SU-DHL-6 (cell line): ENCODE measurements around the gene GRID2.

ENCODE experiments used
- H2AFZ ChIP-seq: fragments of 200-600 bp; sonication (generic); 2 replicates; pipeline ENCODE4 v1.6.1; 2014; ENCODE audit warnings: low read depth, mild to moderate bottlenecking, moderate library complexity, mixed read lengths, antibody characterized with exemption, low read length; ENCODE audit not compliant: severe bottlenecking
- H3F3A ChIP-seq: fragments of 200-600 bp; shearing (Covaris generic); 2 replicates; pipeline ENCODE4 v1.6.0; 2016; ENCODE audit warnings: antibody characterized with exemption, mild to moderate bottlenecking; ENCODE audit not compliant: insufficient read depth
- H3K27ac ChIP-seq: fragments of 200-600 bp; sonication (generic); 2 replicates; pipeline ENCODE4 v1.5.1; 2016; ENCODE audit warnings: low read depth, mild to moderate bottlenecking, low read length, moderate library complexity, mixed read lengths
- H3K27me3 ChIP-seq: fragments of 200-600 bp; sonication (generic), shearing (Covaris generic); 2 replicates; pipeline ENCODE4 v1.6.0; 2014; ENCODE audit warnings: mild to moderate bottlenecking, low read length
- H3K36me3 ChIP-seq: fragments of 200-600 bp; sonication (generic); 2 replicates; pipeline ENCODE4 v1.6.1; 2014; ENCODE audit warnings: mild to moderate bottlenecking, low read length, mixed read lengths
- H3K4me2 ChIP-seq: fragments of 300-600, 200-600 bp; shearing (Covaris generic), sonication (generic); 2 replicates; pipeline ENCODE4 v1.6.0; 2014; ENCODE audit warnings: low read length, low read depth, mild to moderate bottlenecking; ENCODE audit not compliant: poor library complexity, severe bottlenecking
- H3K4me3 ChIP-seq: fragments of 200-600 bp; sonication (generic); 2 replicates; pipeline ENCODE4 v1.5.1; 2014; ENCODE audit warnings: antibody characterized with exemption, low read length, mild to moderate bottlenecking, mixed read lengths; ENCODE audit not compliant: insufficient read depth, poor library complexity, severe bottlenecking
- H3K79me2 ChIP-seq: fragments of 200-600 bp; sonication (generic); 2 replicates; pipeline ENCODE4 v1.6.1; 2014; ENCODE audit warnings: mild to moderate bottlenecking, low read length, moderate library complexity; ENCODE audit not compliant: insufficient read depth
- H3K9ac ChIP-seq: fragments of 200-600 bp; sonication (generic); 2 replicates; pipeline ENCODE4 v1.7.0; 2014; ENCODE audit warnings: mild to moderate bottlenecking, low read length
- H3K9me2 ChIP-seq: fragments of 200-600 bp; sonication (generic); replicated peaks from 2 replicates; pipeline ENCODE4 v1.6.1; 2014; ENCODE audit warnings: low read length; ENCODE audit not compliant: insufficient read depth
- H3K9me3 ChIP-seq: fragments of 200-600 bp; sonication (generic); 2 replicates; pipeline ENCODE4 v1.6.1; 2014; ENCODE audit warnings: low read length, mixed read lengths; ENCODE audit not compliant: insufficient read depth
- H4K20me1 ChIP-seq: fragments of 200-600 bp; sonication (generic); 2 replicates; pipeline ENCODE4 v1.6.1; 2014; ENCODE audit warnings: low read depth, mild to moderate bottlenecking, antibody characterized with exemption, low read length, moderate library complexity, mixed read lengths
- CTCF ChIP-seq: fragments of 200-600 bp; sonication (generic); IDR thresholded peaks from one replicate; pipeline ENCODE4 v1.5.1; 2017; ENCODE audit warnings: antibody characterized with exemption, mild to moderate bottlenecking, low read length, moderate library complexity; ENCODE audit not compliant: insufficient read depth, poor library complexity, severe bottlenecking
- EZH2phosphoT487 ChIP-seq: fragments of 200-600 bp; sonication (generic), shearing (Covaris generic); conservative IDR thresholded peaks from 2 replicates; pipeline ENCODE4 v1.6.1; 2018; ENCODE audit warnings: mild to moderate bottlenecking, antibody characterized with exemption, low read length, moderate library complexity, mixed read lengths

The GRID2 gene

GRCh38 chr4:92953462-92953861, 649.7 kb downstream of the GRID2 start:
- H3K79me2 ChIP-seq: no peaks in the 10 kb centered on the region
- no peaks in the 10 kb centered on the region for H3K9me3 ChIP-seq
- no peak overlapping the region for H3K4me2 ChIP-seq
- TF ChIP-seq CTCF: no peak
- no peak for TF ChIP-seq EZH2phosphoT487
- H4K20me1 ChIP-seq: no peaks in the 10 kb centered on the region
- no peaks in the 10 kb centered on the region for H3K27me3 ChIP-seq
- H3K36me3 ChIP-seq: no peaks in the 10 kb centered on the region
- no peak overlapping the region for H3K9ac ChIP-seq
- no peaks in the 10 kb centered on the region for H3K9me2 ChIP-seq
- no peaks in the 10 kb centered on the region for H3F3A ChIP-seq
- no peak overlapping the region for H3K4me3 ChIP-seq
- no peak overlapping the region for H3K27ac ChIP-seq
- H2AFZ ChIP-seq: no peak overlapping the region

- Histone ChIP-seq H3K9me2 (no peaks in the 10 kb centered on the region), H3K9ac (no peak overlapping the region), H3K4me2 (no peak overlapping the region), H3K27me3 (no peaks in the 10 kb centered on the region), H3K79me2 (no peaks in the 10 kb centered on the region), H3K9me3 (no peaks in the 10 kb centered on the region), H3K27ac (no peak overlapping the region), H3K36me3 (no peaks in the 10 kb centered on the region), H3F3A (no peaks in the 10 kb centered on the region), H3K4me3 (no peak overlapping the region), H4K20me1 (no peaks in the 10 kb centered on the region), H2AFZ (no peak overlapping the region)
- TF ChIP-seq CTCF: no peak
- no peak for TF ChIP-seq EZH2phosphoT487
These were observed 658.1 kb downstream of the GRID2 start for GRCh38 chr4:92961881-92962280.

GRCh38 chr4:92962831-92963230, 659.1 kb downstream of the GRID2 start:
- TF ChIP-seq EZH2phosphoT487 (no peak), CTCF (no peak)
- H3K36me3 ChIP-seq: no peaks in the 10 kb centered on the region
- no peak overlapping the region for H3K27ac ChIP-seq
- no peaks in the 10 kb centered on the region for H3K9me3 ChIP-seq
- no peaks in the 10 kb centered on the region for H3K27me3 ChIP-seq
- H3K4me3 ChIP-seq: no peak overlapping the region
- H3K9ac ChIP-seq: no peak overlapping the region
- no peaks in the 10 kb centered on the region for H3F3A ChIP-seq
- H3K79me2 ChIP-seq: no peaks in the 10 kb centered on the region
- no peaks in the 10 kb centered on the region for H4K20me1 ChIP-seq
- no peak overlapping the region for H2AFZ ChIP-seq
- H3K4me2 ChIP-seq: no peak overlapping the region
- no peaks in the 10 kb centered on the region for H3K9me2 ChIP-seq

- H3K4me3 ChIP-seq: no peak overlapping the region
- no peaks in the 10 kb centered on the region for H4K20me1 ChIP-seq
- H3K9ac ChIP-seq: no peak overlapping the region
- H3K9me2 ChIP-seq: no peaks in the 10 kb centered on the region
- no peaks in the 10 kb centered on the region for H3K79me2 ChIP-seq
- no peaks in the 10 kb centered on the region for H3K36me3 ChIP-seq
- H3K27me3 ChIP-seq: no peaks in the 10 kb centered on the region
- H2AFZ ChIP-seq: no peak overlapping the region
- H3K4me2 ChIP-seq: no peak overlapping the region
- TF ChIP-seq EZH2phosphoT487: no peak
- no peak for TF ChIP-seq CTCF
- H3F3A ChIP-seq: no peaks in the 10 kb centered on the region
- H3K27ac ChIP-seq: no peak overlapping the region
- H3K9me3 ChIP-seq: no peaks in the 10 kb centered on the region
These were observed 664.8 kb downstream of the GRID2 start for GRCh38 chr4:92968556-92968955.
